Esophagus squamous epithelium (tissue), 5 donors: ENCODE measurements around the gene FOXP1. TPM values are rescaled to one million over a fixed set of nuclear protein-coding genes. Genes with fewer than 3 reads are reported as not detected.
A peak's percentile ranks its signal among the peaks of the same experiment; 100 is the strongest.

Experiments used
- DNase-seq: peaks from one replicate; lab custom pipeline; 2025; lab: John Stamatoyannopoulos, UW
- H3K27ac ChIP-seq, 4 donors: fragments of 200-600 bp; sonication (generic); one replicate each; pipeline ENCODE4 v1.5.1; 2016 to 2019; ENCODE audit warnings: mild to moderate bottlenecking in 1 of 4
- H3K27me3 ChIP-seq, 4 donors: fragments of 200-600 bp; sonication (generic); 1 replicate in 3 of 4; 2 replicates in 1 of 4; pipeline versions ENCODE4 v1.5.1 to v1.6.0; 2017 to 2021; ENCODE audit warnings: antibody characterized with exemption in 1 of 4
- H3K36me3 ChIP-seq, 3 donors: fragments of 200-600 bp; sonication (generic); one replicate each; pipeline ENCODE4 v1.5.1; 2016 to 2019
- H3K4me1 ChIP-seq, 3 donors: fragments of 200-600 bp; sonication (generic); one replicate each; pipeline ENCODE4 v1.5.1; 2017 to 2019
- H3K4me3 ChIP-seq, 4 donors: fragments of 200-600 bp; sonication (generic); 1 replicate in 3 of 4; 2 replicates in 1 of 4; pipeline ENCODE4 v1.5.1; 2016 to 2019; ENCODE audit warnings: mild to moderate bottlenecking in 2 of 4, moderate library complexity in 1 of 4
- H3K9me3 ChIP-seq, 3 donors: fragments of 200-600 bp; sonication (generic); one replicate each; pipeline ENCODE4 v1.5.1; 2016 to 2019
- POLR2A ChIP-seq, 4 donors: fragments of 450-650 bp; IDR thresholded peaks; one replicate each; pipeline ENCODE4 v1.6.1; 2017; ENCODE audit warnings: antibody characterized with exemption in 4 of 4, mild to moderate bottlenecking in 4 of 4, moderate library complexity in 3 of 4
- WGBS, 2 donors: methylation state at CpG; one replicate each; pipeline ENCODE4 v1.1.5; 2018; 5-methylcytosine and 5-hydroxymethylcytosine counted together
- intact Hi-C: fragments of 100-400 bp; cut with DNase I; formaldehyde crosslinking; loops from one replicate; pipeline ENCODE4 v1.15.0; 2022
- total RNA-seq, 4 donors: library from RNA; depleted of rRNA; stranded (reverse); fragments of >200 nt; gene quantifications; one replicate each; pipeline ENCODE4 v1.1.0, GENCODE V29; 2016
- TF ChIP-seq, protein P1 (sequence below), 6 experiments: fragments of 450-650 bp in 4 of 6; fragments of 200-600 bp in 2 of 6; sonication (generic) in 2 of 6; IDR thresholded peaks; one replicate each; pipeline ENCODE4 v1.5.1; 2016 to 2019; ENCODE audit warnings: antibody characterized with exemption in 6 of 6, mild to moderate bottlenecking in 4 of 6, moderate library complexity in 4 of 6
- donor health status: DM: yes; HTN: yes; CAD: no.

Gene FOXP1
- total RNA-seq, 4 donors from 2014 or later, result 49.1 to 124 (median 61.1) TPM

DNA sequence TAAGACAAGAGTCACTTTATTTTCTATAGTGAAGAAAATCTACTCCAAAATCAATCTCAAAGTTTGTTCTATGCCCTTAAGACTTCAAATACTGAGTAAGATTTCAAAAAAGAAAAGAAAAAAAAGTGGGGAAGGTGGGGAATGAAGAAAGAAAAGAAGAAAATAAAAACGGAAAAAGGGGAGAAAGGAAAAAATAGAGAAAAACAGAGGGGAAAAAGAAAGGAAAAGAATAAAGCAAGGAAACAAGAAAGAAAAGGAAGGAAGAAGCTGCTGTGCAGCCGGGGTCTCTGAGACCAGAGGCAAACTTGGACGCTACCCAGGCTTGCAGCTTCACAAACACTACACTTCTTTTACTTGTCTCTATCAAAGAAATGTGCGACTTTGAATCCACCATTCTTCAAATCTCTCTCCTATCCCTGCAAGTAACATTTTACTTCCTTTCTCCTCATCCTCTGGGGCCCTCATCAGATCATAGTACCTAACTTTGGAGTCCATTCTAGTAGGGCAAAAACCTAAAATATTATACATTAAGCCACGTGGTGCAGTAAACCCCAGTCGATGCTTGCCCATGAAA is 279.8 kb downstream of the FOXP1 start:
- intact Hi-C loops, result no loop called here
- peak overlapping the region in 1 of 4 donors; percentile 12 for H3K4me3 ChIP-seq
- H3K27ac ChIP-seq, result peak overlapping the region in 3 of 4 donors; percentile 63 to 69 (median 63)

DNA sequence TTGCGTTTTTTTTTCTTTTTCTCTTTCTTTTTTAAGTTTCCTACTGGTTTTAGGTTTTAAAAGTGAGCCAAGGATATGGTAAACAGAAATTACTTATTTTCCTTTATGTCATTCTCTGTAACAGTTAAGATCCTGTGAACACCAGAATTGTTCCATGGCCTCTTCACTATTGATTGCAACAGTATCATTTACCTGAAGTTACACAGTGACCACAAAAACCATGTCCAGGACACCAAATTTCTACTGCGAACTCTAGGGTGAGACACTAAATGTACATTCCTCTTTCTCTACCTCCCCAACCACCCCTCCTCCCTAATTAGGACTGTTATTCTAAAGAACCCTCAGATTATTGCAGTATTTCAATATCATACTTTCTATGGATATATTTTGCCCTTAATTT is 280.9 kb downstream of the FOXP1 start:
- Histone ChIP-seq H3K4me3 (no peak overlapping the region), H3K27ac (no peak overlapping the region), H3K9me3 (no peaks in the 10 kb centered on the region), H3K36me3 (no peaks in the 10 kb centered on the region), H3K4me1 (peaks cover 2 to 19% (median 8%) of the 10 kb centered on the region in 3 donors), H3K27me3 (no peaks in the 10 kb centered on the region)
- DNase-seq, result no peak
- WGBS, 2 donors, result 68 to 78% methylated on average over 2 of the region's 2 CpGs
- intact Hi-C loops, result no loop called here
- no peak for TF ChIP-seq POLR2A (IDR thresholded peaks at IDR 0.05)
- TF ChIP-seq, protein P1, sequence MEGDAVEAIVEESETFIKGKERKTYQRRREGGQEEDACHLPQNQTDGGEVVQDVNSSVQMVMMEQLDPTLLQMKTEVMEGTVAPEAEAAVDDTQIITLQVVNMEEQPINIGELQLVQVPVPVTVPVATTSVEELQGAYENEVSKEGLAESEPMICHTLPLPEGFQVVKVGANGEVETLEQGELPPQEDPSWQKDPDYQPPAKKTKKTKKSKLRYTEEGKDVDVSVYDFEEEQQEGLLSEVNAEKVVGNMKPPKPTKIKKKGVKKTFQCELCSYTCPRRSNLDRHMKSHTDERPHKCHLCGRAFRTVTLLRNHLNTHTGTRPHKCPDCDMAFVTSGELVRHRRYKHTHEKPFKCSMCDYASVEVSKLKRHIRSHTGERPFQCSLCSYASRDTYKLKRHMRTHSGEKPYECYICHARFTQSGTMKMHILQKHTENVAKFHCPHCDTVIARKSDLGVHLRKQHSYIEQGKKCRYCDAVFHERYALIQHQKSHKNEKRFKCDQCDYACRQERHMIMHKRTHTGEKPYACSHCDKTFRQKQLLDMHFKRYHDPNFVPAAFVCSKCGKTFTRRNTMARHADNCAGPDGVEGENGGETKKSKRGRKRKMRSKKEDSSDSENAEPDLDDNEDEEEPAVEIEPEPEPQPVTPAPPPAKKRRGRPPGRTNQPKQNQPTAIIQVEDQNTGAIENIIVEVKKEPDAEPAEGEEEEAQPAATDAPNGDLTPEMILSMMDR (IDR thresholded peaks at IDR 0.05), result no peak

More for the DNA sequence above, 279.8 kb downstream of the FOXP1 start:
- Histone ChIP-seq H3K4me1 (peaks cover 2 to 24% (median 8%) of the 10 kb centered on the region in 3 donors), H3K9me3 (no peaks in the 10 kb centered on the region), H3K27me3 (no peaks in the 10 kb centered on the region), H3K36me3 (no peaks in the 10 kb centered on the region)
- DNase-seq, result no peak
- 46 to 58% methylated on average over 6 of the region's 6 CpGs for WGBS, 2 donors
- TF ChIP-seq, protein P1 (IDR thresholded peaks at IDR 0.05), result no peak
- no peak for TF ChIP-seq POLR2A (IDR thresholded peaks at IDR 0.05)

DNA sequence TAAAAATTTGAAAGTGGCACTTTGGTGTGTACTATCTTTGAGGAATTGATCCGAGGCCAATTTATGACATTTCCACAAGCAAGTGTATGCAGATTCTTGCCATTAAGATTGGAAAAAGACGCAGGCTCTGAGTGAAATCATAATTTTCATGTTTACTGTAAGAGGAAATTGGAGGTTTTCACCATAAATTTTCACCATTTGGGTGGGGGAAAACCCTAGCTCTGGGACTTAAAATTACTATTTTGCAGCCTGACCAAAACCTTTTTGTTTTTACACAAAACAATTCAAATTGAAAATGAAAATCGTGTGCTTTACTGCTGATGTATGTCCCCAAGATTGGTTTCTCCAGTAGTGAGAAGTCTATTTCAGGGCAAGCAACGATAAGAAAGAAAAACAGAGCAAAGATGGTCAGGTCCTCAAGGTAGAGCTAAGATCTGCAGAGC is 282.6 kb downstream of the FOXP1 start:
- H3K27me3 ChIP-seq, result no peaks in the 10 kb centered on the region
- WGBS, 2 donors, result 66 to 70% methylated on average over 4 of the region's 4 CpGs
- no peak overlapping the region for H3K4me3 ChIP-seq
- no peak for DNase-seq
- intact Hi-C loops, result no loop called here
- H3K36me3 ChIP-seq, result no peaks in the 10 kb centered on the region
- H3K4me1 ChIP-seq, result peaks cover 2 to 15% (median 8%) of the 10 kb centered on the region in 3 donors
- TF ChIP-seq, protein P1 (IDR thresholded peaks at IDR 0.05), result no peak
- no peak for TF ChIP-seq POLR2A (IDR thresholded peaks at IDR 0.05)
- H3K27ac ChIP-seq, result no peak overlapping the region
- no peaks in the 10 kb centered on the region for H3K9me3 ChIP-seq

- TF ChIP-seq POLR2A (IDR thresholded peaks at IDR 0.05), result no peak
- TF ChIP-seq, protein P1 (IDR thresholded peaks at IDR 0.05), result no peak
- no peak for DNase-seq
- Histone ChIP-seq H3K27ac (no peak overlapping the region), H3K36me3 (peaks cover 0 to 6% (median 0%) of the 10 kb centered on the region in 3 donors), H3K4me3 (no peak overlapping the region), H3K27me3 (no peaks in the 10 kb centered on the region), H3K4me1 (no peaks in the 10 kb centered on the region), H3K9me3 (no peaks in the 10 kb centered on the region)
- 91 to 95% methylated on average over 5 of the region's 5 CpGs for WGBS, 2 donors
- intact Hi-C loops, result no loop called here
These were observed 284.4 kb downstream of the FOXP1 start for GRCh38 chr3:71299160-71299559.

DNA sequence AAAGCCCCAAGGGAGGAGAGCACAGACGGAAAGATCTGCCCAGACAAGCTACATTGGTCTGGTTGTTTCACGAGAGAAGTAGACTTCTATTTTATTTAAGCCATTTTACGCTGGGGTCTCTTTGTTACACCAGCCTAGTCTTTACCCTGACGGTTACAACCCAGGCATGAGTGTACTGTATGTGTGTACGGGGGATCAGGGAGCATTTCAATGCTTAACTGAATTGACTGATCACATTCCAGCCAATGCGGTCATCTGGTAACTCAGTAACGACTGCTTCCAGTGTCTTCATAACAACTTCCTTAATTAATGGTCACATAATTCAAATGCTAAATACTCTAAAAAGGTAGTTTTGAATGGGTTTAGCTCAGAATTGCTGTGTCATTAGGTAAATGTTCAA is 288.6 kb downstream of the FOXP1 start:
- no peak for TF ChIP-seq POLR2A (IDR thresholded peaks at IDR 0.05)
- TF ChIP-seq, protein P1 (IDR thresholded peaks at IDR 0.05), result no peak
- H3K27ac ChIP-seq, result no peak overlapping the region
- H3K36me3 ChIP-seq, result peaks cover 0 to 6% (median 0%) of the 10 kb centered on the region in 3 donors
- no peak for DNase-seq
- H3K4me1 ChIP-seq, result no peaks in the 10 kb centered on the region
- H3K27me3 ChIP-seq, result no peaks in the 10 kb centered on the region
- intact Hi-C loops, result no loop called here
- 84 to 93% methylated on average over 7 of the region's 7 CpGs for WGBS, 2 donors
- H3K9me3 ChIP-seq, result no peaks in the 10 kb centered on the region
- H3K4me3 ChIP-seq, result no peak overlapping the region
